Duodenal mucosa (tissue), 2 donors: ENCODE measurements around the gene PDCD1LG2.

Experiments
- H3K27ac ChIP-seq: one replicate; pipeline ENCODE4 v1.7.0; 2013; ENCODE audit warnings: low read depth, low read length
- H3K27me3 ChIP-seq, 2 donors: one replicate each; pipeline ENCODE4 v1.7.0; 2013; ENCODE audit warnings: low read length in 2 of 2, control low read depth in 1 of 2; ENCODE audit not compliant: insufficient read depth in 2 of 2, control insufficient read depth in 1 of 2
- H3K36me3 ChIP-seq, 2 donors: one replicate each; pipeline ENCODE4 v1.7.0; 2013; ENCODE audit warnings: low read length in 2 of 2, control low read depth in 1 of 2; ENCODE audit not compliant: insufficient read depth in 2 of 2, control insufficient read depth in 1 of 2
- H3K4me1 ChIP-seq, 2 donors: one replicate each; pipeline ENCODE4 v1.7.0; 2013; ENCODE audit warnings: low read length in 2 of 2, control low read depth in 1 of 2; ENCODE audit not compliant: insufficient read depth in 2 of 2, control insufficient read depth in 1 of 2
- H3K4me3 ChIP-seq, 2 donors: one replicate each; pipeline ENCODE4 v1.7.0; 2013; ENCODE audit warnings: low read length in 2 of 2, low read depth in 1 of 2
- H3K9ac ChIP-seq, 2 donors: one replicate each; pipeline ENCODE4 v1.7.0; 2013; ENCODE audit warnings: low read length in 2 of 2, low read depth in 1 of 2
- H3K9me3 ChIP-seq, 2 donors: one replicate each; pipeline ENCODE4 v1.7.0; 2013; ENCODE audit warnings: low read length in 2 of 2, control low read depth in 1 of 2; ENCODE audit not compliant: control insufficient read depth in 1 of 2

The PDCD1LG2 gene

DNA sequence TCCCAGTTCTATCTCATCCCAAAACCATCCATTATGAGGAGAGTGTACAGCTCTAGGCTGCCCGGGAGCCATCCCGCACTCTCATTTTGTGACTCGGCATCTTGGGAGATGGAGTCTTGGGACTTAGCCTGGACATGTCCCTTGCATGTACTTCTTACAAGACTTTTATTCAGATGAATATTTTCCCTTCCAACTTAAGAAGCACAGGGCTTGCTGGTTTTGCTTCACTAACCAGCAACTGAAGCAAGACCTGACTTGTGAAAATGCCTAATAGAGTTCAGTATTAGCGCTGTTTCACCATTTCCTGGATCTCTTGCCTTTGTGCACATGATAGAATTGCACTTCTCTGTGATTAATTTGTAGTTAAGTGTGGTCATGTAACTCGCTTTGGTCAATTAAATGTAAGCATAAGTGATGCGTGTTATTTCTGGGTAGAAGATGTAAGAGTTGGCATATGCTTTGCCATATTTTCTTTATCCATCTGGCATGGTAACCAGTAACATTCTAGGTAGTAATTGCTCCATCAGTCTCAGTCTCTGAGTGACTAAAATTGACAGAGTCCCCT is 55.8 kb downstream of the PDCD1LG2 start:
- Histone ChIP-seq H3K36me3 (no peaks in the 10 kb centered on the region), H3K4me1 (peaks cover 0 to 8% of the 10 kb centered on the region in 2 donors), H3K4me3 (no peak overlapping the region), H3K27ac (no peak overlapping the region), H3K9me3 (no peaks in the 10 kb centered on the region), H3K27me3 (no peaks in the 10 kb centered on the region), H3K9ac (no peak overlapping the region)

DNA sequence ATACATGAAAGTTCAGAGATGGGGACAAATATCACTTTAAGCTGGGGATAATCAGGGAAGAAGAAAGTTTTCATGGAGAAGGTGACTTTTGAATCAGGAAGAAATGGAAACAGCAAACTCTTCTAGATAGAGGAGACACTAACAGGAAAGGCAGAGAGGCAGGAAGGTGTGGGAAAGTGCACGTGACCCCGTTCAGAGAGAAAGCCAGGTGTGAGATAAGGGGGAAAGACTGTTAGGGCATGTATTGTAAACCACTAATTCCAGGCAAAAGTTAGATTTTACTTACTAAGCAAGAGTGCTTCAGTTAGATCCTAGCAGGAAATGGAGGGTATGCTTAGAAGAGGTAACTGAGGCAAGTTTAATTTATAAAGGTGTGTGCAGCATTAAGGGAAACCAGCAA is 58.5 kb downstream of the PDCD1LG2 start:
- no peaks in the 10 kb centered on the region for H3K9me3 ChIP-seq
- no peaks in the 10 kb centered on the region for H3K36me3 ChIP-seq
- H3K27me3 ChIP-seq, result no peaks in the 10 kb centered on the region
- no peak overlapping the region for H3K4me3 ChIP-seq
- H3K9ac ChIP-seq, result no peak overlapping the region
- H3K27ac ChIP-seq, result no peak overlapping the region
- peaks cover 0 to 8% of the 10 kb centered on the region in 2 donors for H3K4me1 ChIP-seq

DNA sequence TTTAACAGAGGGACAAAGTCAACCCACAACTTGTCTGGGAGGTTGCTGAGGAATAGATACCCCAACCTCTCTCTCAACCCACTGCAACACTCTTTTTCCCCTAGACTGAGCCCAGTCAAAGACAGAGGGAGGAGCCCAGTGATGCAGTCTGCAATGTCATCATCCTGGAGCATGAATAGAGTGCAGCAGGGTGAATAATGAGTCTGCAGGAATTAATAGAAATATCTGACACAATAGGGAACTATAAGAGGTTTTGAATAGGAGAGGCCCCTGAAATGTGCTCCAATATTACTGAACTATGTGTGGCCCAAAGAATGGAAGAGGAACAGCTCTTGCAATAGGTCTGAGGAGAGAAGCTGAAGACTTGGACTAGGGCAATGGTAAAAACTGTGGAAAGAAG is 59.1 kb downstream of the PDCD1LG2 start:
- no peaks in the 10 kb centered on the region for H3K36me3 ChIP-seq
- H3K27me3 ChIP-seq, result no peaks in the 10 kb centered on the region
- no peak overlapping the region for H3K4me3 ChIP-seq
- H3K9ac ChIP-seq, result no peak overlapping the region
- H3K27ac ChIP-seq, result no peak overlapping the region
- H3K4me1 ChIP-seq, result peaks cover 0 to 8% of the 10 kb centered on the region in 2 donors
- no peaks in the 10 kb centered on the region for H3K9me3 ChIP-seq

DNA sequence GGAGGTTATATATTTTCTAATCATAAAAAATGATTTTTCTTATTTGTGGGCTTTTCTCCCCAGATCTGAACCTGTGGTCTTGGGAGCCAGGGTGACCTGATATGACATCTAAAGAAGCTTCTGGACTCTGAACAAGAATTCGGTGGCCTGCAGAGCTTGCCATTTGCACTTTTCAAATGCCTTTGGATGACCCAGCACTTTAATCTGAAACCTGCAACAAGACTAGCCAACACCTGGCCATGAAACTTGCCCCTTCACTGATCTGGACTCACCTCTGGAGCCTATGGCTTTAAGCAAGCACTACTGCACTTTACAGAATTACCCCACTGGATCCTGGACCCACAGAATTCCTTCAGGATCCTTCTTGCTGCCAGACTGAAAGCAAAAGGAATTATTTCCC is 59.6 kb downstream of the PDCD1LG2 start:
- H3K36me3 ChIP-seq, result no peaks in the 10 kb centered on the region
- H3K9ac ChIP-seq, result no peak overlapping the region
- H3K4me1 ChIP-seq, result peaks cover 0 to 8% of the 10 kb centered on the region in 2 donors
- H3K27me3 ChIP-seq, result no peaks in the 10 kb centered on the region
- no peak overlapping the region for H3K4me3 ChIP-seq
- no peaks in the 10 kb centered on the region for H3K9me3 ChIP-seq
- H3K27ac ChIP-seq, result no peak overlapping the region

DNA sequence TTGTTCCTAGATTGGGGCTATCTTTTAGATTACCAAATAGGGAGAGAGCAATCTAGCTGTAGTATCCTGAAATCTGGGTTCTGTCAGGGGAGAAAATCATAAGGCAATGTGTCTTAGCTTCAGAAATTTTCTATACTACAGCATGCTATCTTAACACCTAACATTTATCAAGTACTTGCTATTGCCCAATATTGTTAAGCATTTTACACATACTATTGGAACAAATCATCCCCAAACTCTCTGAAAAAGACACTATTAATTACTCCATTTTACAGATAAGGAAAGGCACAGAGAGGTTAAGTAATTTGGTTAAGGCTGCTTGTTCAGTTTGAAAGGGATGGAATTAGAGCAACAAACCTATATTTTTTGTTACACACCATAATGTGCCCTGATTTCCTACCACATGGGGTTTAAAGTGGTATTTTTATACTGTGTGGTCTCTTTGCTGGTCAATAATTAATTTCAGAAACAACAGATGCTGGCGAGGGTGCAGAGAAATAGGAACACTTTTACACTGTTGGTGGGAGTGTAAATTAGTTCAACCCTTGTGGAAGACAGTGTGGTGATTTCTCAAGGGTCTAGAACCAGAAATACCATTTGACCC is 61.4 kb downstream of the PDCD1LG2 start:
- Histone ChIP-seq H3K4me1 (peaks cover 0 to 8% of the 10 kb centered on the region in 2 donors), H3K27me3 (no peaks in the 10 kb centered on the region), H3K9me3 (no peaks in the 10 kb centered on the region), H3K4me3 (no peak overlapping the region), H3K36me3 (no peaks in the 10 kb centered on the region), H3K27ac (no peak overlapping the region), H3K9ac (no peak overlapping the region)

DNA sequence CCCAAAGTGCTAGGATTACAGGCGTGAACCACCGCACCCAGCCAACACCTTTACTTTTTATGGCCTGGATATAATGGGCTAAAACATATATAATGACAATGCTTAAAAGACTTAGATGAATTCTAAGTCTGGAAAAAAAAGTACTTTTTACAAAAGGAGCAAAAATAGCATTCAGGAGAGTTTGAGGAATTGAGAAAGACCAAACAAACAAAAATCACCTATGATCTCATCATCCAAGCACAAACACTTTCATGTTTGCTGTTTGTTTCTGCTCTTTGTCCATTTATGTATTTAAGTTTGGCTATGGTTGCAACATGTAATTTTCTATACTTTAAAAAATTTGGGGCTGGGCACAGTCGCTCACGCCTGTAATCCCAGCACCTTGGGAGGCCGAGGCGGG is 63.8 kb downstream of the PDCD1LG2 start:
- H3K27me3 ChIP-seq, result no peaks in the 10 kb centered on the region
- H3K36me3 ChIP-seq, result no peaks in the 10 kb centered on the region

DNA sequence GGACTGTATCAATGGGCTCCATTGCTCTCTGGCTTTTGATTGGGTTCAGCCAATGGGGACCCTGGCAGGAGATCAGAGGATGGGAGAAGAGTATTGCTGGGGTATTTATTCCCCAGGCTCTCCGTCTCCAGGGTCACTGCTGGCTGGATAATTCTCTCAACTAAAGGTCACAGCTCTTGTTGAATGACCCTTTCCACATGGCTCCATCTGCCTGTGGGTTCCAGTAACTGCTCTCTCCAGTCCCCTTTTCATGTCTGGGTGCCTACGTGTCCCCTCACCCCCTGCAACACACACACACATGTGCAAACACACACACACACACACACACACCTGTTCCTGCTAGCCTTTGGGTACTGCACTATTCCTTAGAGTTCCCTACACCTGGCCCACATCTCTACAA is 64.7 kb downstream of the PDCD1LG2 start:
- no peaks in the 10 kb centered on the region for H3K4me1 ChIP-seq
- H3K9me3 ChIP-seq, result no peaks in the 10 kb centered on the region
- no peaks in the 10 kb centered on the region for H3K27me3 ChIP-seq
- H3K4me3 ChIP-seq, result no peak overlapping the region
- H3K36me3 ChIP-seq, result no peaks in the 10 kb centered on the region
- no peak overlapping the region for H3K27ac ChIP-seq
- no peak overlapping the region for H3K9ac ChIP-seq

More for the DNA sequence above, 63.8 kb downstream of the PDCD1LG2 start:
- Histone ChIP-seq H3K27ac (no peak overlapping the region), H3K4me3 (no peak overlapping the region), H3K4me1 (peaks cover 0 to 3% of the 10 kb centered on the region in 2 donors), H3K9ac (no peak overlapping the region), H3K9me3 (no peaks in the 10 kb centered on the region)

DNA sequence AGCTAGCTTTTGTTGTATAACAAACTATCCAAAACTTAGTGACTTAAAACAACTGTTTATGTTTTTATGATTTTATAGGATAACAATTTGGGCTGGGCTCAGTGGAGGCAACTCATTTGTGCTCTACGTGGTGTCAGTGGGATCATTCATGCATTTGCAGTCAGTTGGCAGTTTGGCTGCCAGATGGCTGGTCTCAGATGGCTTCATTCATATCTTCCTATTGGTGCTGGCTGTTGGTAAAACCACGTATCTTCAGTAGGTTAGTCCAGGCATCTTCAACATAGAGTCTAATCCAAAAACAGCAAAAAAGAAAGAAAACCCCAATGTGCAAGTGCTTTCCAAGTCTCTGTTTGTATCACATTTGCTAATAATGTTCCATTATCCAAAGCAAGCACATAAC is 66.9 kb downstream of the PDCD1LG2 start:
- Histone ChIP-seq H3K4me1 (no peaks in the 10 kb centered on the region), H3K9me3 (no peaks in the 10 kb centered on the region), H3K4me3 (no peak overlapping the region), H3K36me3 (no peaks in the 10 kb centered on the region), H3K27me3 (no peaks in the 10 kb centered on the region), H3K9ac (no peak overlapping the region), H3K27ac (no peak overlapping the region)

DNA sequence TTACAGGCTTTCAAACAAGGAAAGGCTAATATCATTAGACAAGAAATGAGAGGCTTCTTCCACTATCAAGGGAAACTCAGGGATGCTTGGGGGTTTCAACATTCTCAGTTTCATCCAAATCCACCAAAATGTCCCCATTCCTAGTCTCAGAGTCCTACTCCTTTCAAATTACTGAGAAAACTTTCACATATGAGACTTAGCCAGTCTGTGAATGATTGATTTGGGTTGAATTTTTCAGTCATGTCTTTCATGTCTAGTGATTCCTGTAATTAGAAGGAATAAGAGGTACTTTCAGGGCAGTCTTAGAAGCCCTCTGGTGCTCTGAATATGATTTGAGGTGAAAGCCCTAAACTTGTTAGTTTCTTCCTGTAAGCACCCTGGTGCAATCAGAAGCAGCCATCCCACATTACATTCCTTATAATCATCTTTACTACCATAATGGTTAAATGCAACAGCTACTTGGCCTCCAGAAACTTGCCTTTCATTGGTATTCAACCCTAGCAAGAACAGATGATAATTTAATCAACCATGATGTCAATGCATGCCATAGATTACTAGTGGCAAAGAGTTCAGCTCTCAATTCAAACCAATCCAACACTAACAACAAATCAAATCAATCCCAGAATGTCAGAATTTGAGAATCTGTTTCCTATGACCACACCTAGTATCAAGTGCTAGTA is 67.8 kb downstream of the PDCD1LG2 start:
- Histone ChIP-seq H3K27me3 (no peaks in the 10 kb centered on the region), H3K9me3 (no peaks in the 10 kb centered on the region), H3K9ac (no peak overlapping the region), H3K4me1 (no peaks in the 10 kb centered on the region), H3K27ac (no peak overlapping the region), H3K36me3 (no peaks in the 10 kb centered on the region), H3K4me3 (no peak overlapping the region)

DNA sequence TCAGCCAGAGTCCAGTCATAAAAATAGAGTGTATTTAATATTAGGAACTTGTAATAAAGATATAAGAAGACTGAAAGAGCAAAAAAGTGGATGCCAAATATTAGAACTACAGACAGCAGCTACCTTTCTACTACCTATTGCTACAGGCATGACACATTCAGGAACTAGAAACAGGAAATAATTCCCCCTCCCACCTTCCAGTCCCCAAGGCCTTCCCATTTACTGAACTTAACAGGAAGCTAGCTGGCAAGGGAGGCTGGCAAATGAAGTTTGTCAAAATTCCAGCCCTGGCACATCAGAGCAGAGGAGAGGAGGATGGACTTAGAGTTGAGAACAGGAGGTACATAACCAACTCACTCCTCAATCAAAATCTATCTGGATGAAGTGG is 68.4 kb downstream of the PDCD1LG2 start:
- H3K27ac ChIP-seq, result no peak overlapping the region
- H3K27me3 ChIP-seq, result no peaks in the 10 kb centered on the region
- H3K4me3 ChIP-seq, result no peak overlapping the region
- H3K36me3 ChIP-seq, result no peaks in the 10 kb centered on the region
- no peaks in the 10 kb centered on the region for H3K4me1 ChIP-seq
- H3K9ac ChIP-seq, result no peak overlapping the region
- no peaks in the 10 kb centered on the region for H3K9me3 ChIP-seq
